Measurements from ENCODE around the gene KIF3C.

- TF ChIP-seq EZH2 (IDR thresholded peaks at IDR 0.05; ENCODE audit: insufficient read depth, poor library complexity, severe bottlenecking) (no peak), EZH2phosphoT487 (IDR thresholded peaks at IDR 0.05; ENCODE audit: insufficient read depth, low read depth) (no peak)
Observed at GRCh38 chr2:25960920-25961319, 21.4 kb downstream of the KIF3C start.

Measured in GM23248 (cell line).